CD4-positive, alpha-beta T cell treated with Interleukin-6 at 100 ng/mL for 8 hours (primary cell): ENCODE measurements around the gene AHI1.

Source experiments
- DNase-seq: peaks from one replicate; pipeline ENCODE4 v3.0.0-alpha.2; 2020; ENCODE audit warnings: mixed read lengths, low spot score

AHI1 gene

GRCh38 chr6:135325624-135326424 is 171.7 kb downstream of the AHI1 start:
- DNase-seq: no peak

GRCh38 chr6:135324531-135324930 is 173.0 kb downstream of the AHI1 start:
- DNase-seq: no peak

GRCh38 chr6:135323979-135324378 is 173.6 kb downstream of the AHI1 start:
- no peak for DNase-seq

- no peak for DNase-seq
Measured at GRCh38 chr6:135323202-135323668, 174.3 kb downstream of the AHI1 start.

GRCh38 chr6:135322427-135323201 is 174.9 kb downstream of the AHI1 start:
- DNase-seq: no peak

GRCh38 chr6:135320721-135321621 is 176.6 kb downstream of the AHI1 start:
- no peak for DNase-seq

GRCh38 chr6:135319819-135320218 is 177.7 kb downstream of the AHI1 start:
- DNase-seq: no peak

- no peak for DNase-seq
Measured at GRCh38 chr6:135318738-135319469, 178.6 kb downstream of the AHI1 start.

GRCh38 chr6:135314543-135314942 is 183.0 kb downstream of the AHI1 start:
- DNase-seq: no peak

- no peak for DNase-seq
Measured at GRCh38 chr6:135311446-135312200, 185.9 kb downstream of the AHI1 start.

GRCh38 chr6:135310291-135310690 is 187.2 kb downstream of the AHI1 start:
- no peak for DNase-seq

- no peak for DNase-seq
Measured at GRCh38 chr6:135306740-135307420, 190.7 kb downstream of the AHI1 start.

- DNase-seq: no peak
Measured at GRCh38 chr6:135306166-135306565, 191.4 kb downstream of the AHI1 start.

- no peak for DNase-seq
Measured at GRCh38 chr6:135305684-135306083, 191.9 kb downstream of the AHI1 start.

- no peak for DNase-seq
Measured at GRCh38 chr6:135304883-135305282, 192.7 kb downstream of the AHI1 start.

GRCh38 chr6:135301304-135301703 is 196.2 kb downstream of the AHI1 start:
- DNase-seq: no peak

- DNase-seq: no peak
Measured at GRCh38 chr6:135300576-135300975, 197.0 kb downstream of the AHI1 start.

GRCh38 chr6:135299256-135299655 is 198.3 kb downstream of the AHI1 start:
- no peak for DNase-seq

- no peak for DNase-seq
Measured at GRCh38 chr6:135298455-135298854, 199.1 kb downstream of the AHI1 start.

- no peak for DNase-seq
Measured at GRCh38 chr6:135296715-135297114, 200.8 kb downstream of the AHI1 start.
